ENCODE measurements around the gene CENPB. TPM values are rescaled to one million over a fixed set of nuclear protein-coding genes. Genes with fewer than 3 reads are reported as not detected.

CENPB gene
- polyA plus RNA-seq, 1 experiment = 29.7 TPM

GRCh38 chr20:3783511-3784195 is 2.9 kb downstream of the CENPB start:
- DNase-seq (ENCODE audit: low read depth, low spot score) = no peak
- TF ChIP-seq CTCF (IDR thresholded peaks at IDR 0.05; ENCODE audit: low read depth, low read length) = no peak
- CTCF ChIA-PET = interaction anchor here (0.7 to 4.2 kb wide), 4 partner anchors 15 to 71 kb away, joined by 3 to 19 read pairs (median 3); no protein-coding TSS in a partner anchor
- Histone ChIP-seq H3K4me3 (ENCODE audit: low read depth, low read length) (0 out of 2 replicates have a peak overlapping the region, but pooled peaks have one; percentile 4), H3K9me3 (ENCODE audit: control insufficient read depth, insufficient read depth, low read length) (peaks cover 4% of the 10 kb centered on the region; the same call in 1 of the 2 replicates), H3K27me3 (ENCODE audit: control insufficient read depth, insufficient read depth, low read length) (peaks cover 6% of the 10 kb centered on the region), H3K27ac (ENCODE audit: low read depth, low read length) (peak overlapping the region; percentile 11)
- POLR2A ChIA-PET = no interaction called here

- CTCF ChIA-PET = interaction anchor here (0.7 kb wide), 1 partner anchor 30 kb away, joined by 3 read pairs; no protein-coding TSS in a partner anchor
- peaks cover 4% of the 10 kb centered on the region; the same call in 1 of the 2 replicates for H3K9me3 ChIP-seq (ENCODE audit: control insufficient read depth, insufficient read depth, low read length)
- no peak overlapping the region for H3K4me3 ChIP-seq (ENCODE audit: low read depth, low read length)
- TF ChIP-seq CTCF (IDR thresholded peaks at IDR 0.05; ENCODE audit: low read depth, low read length) = no peak
- POLR2A ChIA-PET = no interaction called here
- no peak for DNase-seq (ENCODE audit: low read depth, low spot score)
- H3K27me3 ChIP-seq (ENCODE audit: control insufficient read depth, insufficient read depth, low read length) = peaks cover 7% of the 10 kb centered on the region
- peak overlapping the region; percentile 11 for H3K27ac ChIP-seq (ENCODE audit: low read depth, low read length)
Measured at GRCh38 chr20:3783068-3783489, 3.5 kb downstream of the CENPB start.

- H3K9me3 ChIP-seq (ENCODE audit: control insufficient read depth, insufficient read depth, low read length) = peaks cover 4% of the 10 kb centered on the region; the same call in 1 of the 2 replicates
- H3K4me3 ChIP-seq (ENCODE audit: low read depth, low read length) = no peak overlapping the region
- no peak for DNase-seq (ENCODE audit: low read depth, low spot score)
- no peak overlapping the region for H3K27ac ChIP-seq (ENCODE audit: low read depth, low read length)
- TF ChIP-seq CTCF (IDR thresholded peaks at IDR 0.05; ENCODE audit: low read depth, low read length) = no peak
- ChIA-PET POLR2A (no interaction called here), CTCF (interaction anchor here (1.1 to 1.7 kb wide), 2 partner anchors 36 to 66 kb away, joined by 3 to 14 read pairs; no protein-coding TSS in a partner anchor)
- peaks cover 7% of the 10 kb centered on the region for H3K27me3 ChIP-seq (ENCODE audit: control insufficient read depth, insufficient read depth, low read length)
Measured at GRCh38 chr20:3782597-3782996, 3.9 kb downstream of the CENPB start.

- Histone ChIP-seq H3K27me3 (ENCODE audit: control insufficient read depth, insufficient read depth, low read length) (peaks cover 7% of the 10 kb centered on the region), H3K9me3 (ENCODE audit: control insufficient read depth, insufficient read depth, low read length) (peaks cover 4% of the 10 kb centered on the region; the same call in 1 of the 2 replicates), H3K27ac (ENCODE audit: low read depth, low read length) (peak within 1 kb of the TSS; percentile 11), H3K4me3 (ENCODE audit: low read depth, low read length) (peak within 1 kb of the TSS; percentile 56)
- peak; percentile 71 for DNase-seq (ENCODE audit: low read depth, low spot score)
- ChIA-PET CTCF (interaction anchor here (0.6 to 1.7 kb wide), 11 partner anchors 12 to 106 kb away, joined by 3 to 14 read pairs (median 4); partner anchors contain the start of gene ADISSP), POLR2A (interaction anchor here (1.3 kb wide), 1 partner anchor 13 kb away, joined by 7 read pairs; no protein-coding TSS in a partner anchor)
- TF ChIP-seq CTCF (IDR thresholded peaks at IDR 0.05; ENCODE audit: low read depth, low read length) = peak; percentile 50
Measured at GRCh38 chr20:3781153-3781910, 5.2 kb downstream of the CENPB start, which contains the start of gene SPEF1. Gene SPEF1, minus strand, starts transcription at chr20:3781448. Its CDS starts 161 bp downstream, at chr20:3781287.

Data from AG04450 (cell line).